ENCODE results near the gene PIKFYVE. TPM values are rescaled to one million over a fixed set of nuclear protein-coding genes. Genes with fewer than 3 reads are reported as not detected.

The PIKFYVE gene
- total and polyA plus RNA-seq, 2 experiments from 2014 or later = 7.3 to 24.3 TPM

GRCh38 chr2:208319391-208319790 lies 53.3 kb downstream of the PIKFYVE start:
- H3K27me3 ChIP-seq = no peaks in the 10 kb centered on the region
- no peaks in the 10 kb centered on the region for H3K9me3 ChIP-seq (ENCODE audit: low read depth)
- peak in 1 of 2 donors; percentile 8 for DNase-seq (ENCODE audit: low read depth in 1 of 2, low spot score in 1 of 2)
- H3K27ac ChIP-seq = peak overlapping the region; percentile 88
- H3K4me3 ChIP-seq = no peak overlapping the region
- no peak for TF ChIP-seq CTCF (IDR thresholded peaks at IDR 0.05; ENCODE audit: low read depth, low read length)
- peaks cover 30% of the 10 kb centered on the region for H3K4me1 ChIP-seq (ENCODE audit: low read depth)
- H3K36me3 ChIP-seq = peaks cover 13% of the 10 kb centered on the region

- Histone ChIP-seq H3K4me1 (ENCODE audit: low read depth) (peaks cover 30% of the 10 kb centered on the region), H3K27ac (peak overlapping the region; percentile 88), H3K27me3 (no peaks in the 10 kb centered on the region), H3K36me3 (peaks cover 22% of the 10 kb centered on the region), H3K9me3 (ENCODE audit: low read depth) (no peaks in the 10 kb centered on the region), H3K4me3 (no peak overlapping the region)
- TF ChIP-seq CTCF (IDR thresholded peaks at IDR 0.05; ENCODE audit: low read depth, low read length) = no peak
- peak; percentile 18 to 61 for DNase-seq (ENCODE audit: low read depth in 1 of 2, low spot score in 1 of 2)
Measured at GRCh38 chr2:208320686-208321085, 54.6 kb downstream of the PIKFYVE start.

- no peak for TF ChIP-seq CTCF (IDR thresholded peaks at IDR 0.05; ENCODE audit: low read depth, low read length)
- Histone ChIP-seq H3K27ac (no peak overlapping the region), H3K27me3 (no peaks in the 10 kb centered on the region), H3K9me3 (ENCODE audit: low read depth) (no peaks in the 10 kb centered on the region), H3K36me3 (peaks cover 67% of the 10 kb centered on the region), H3K4me1 (ENCODE audit: low read depth) (peaks cover 3% of the 10 kb centered on the region), H3K4me3 (no peak overlapping the region)
- no peak for DNase-seq (ENCODE audit: low read depth in 1 of 2, low spot score in 1 of 2)
Measured at GRCh38 chr2:208326016-208326415, 60.0 kb downstream of the PIKFYVE start.

- TF ChIP-seq CTCF (IDR thresholded peaks at IDR 0.05; ENCODE audit: low read depth, low read length) = no peak
- no peak for DNase-seq (ENCODE audit: low read depth in 1 of 2, low spot score in 1 of 2)
- no peak overlapping the region for H3K4me3 ChIP-seq
- H3K36me3 ChIP-seq = peaks cover 81% of the 10 kb centered on the region
- no peaks in the 10 kb centered on the region for H3K9me3 ChIP-seq (ENCODE audit: low read depth)
- no peaks in the 10 kb centered on the region for H3K27me3 ChIP-seq
- no peak overlapping the region for H3K27ac ChIP-seq
- H3K4me1 ChIP-seq (ENCODE audit: low read depth) = no peaks in the 10 kb centered on the region
Measured at GRCh38 chr2:208329485-208329884, 63.4 kb downstream of the PIKFYVE start.

GRCh38 chr2:208334230-208334629 lies 68.2 kb downstream of the PIKFYVE start:
- Histone ChIP-seq H3K4me1 (ENCODE audit: low read depth) (no peaks in the 10 kb centered on the region), H3K4me3 (no peak overlapping the region), H3K36me3 (peaks cover 77% of the 10 kb centered on the region), H3K27me3 (no peaks in the 10 kb centered on the region), H3K9me3 (ENCODE audit: low read depth) (no peaks in the 10 kb centered on the region), H3K27ac (no peak overlapping the region)
- TF ChIP-seq CTCF (IDR thresholded peaks at IDR 0.05; ENCODE audit: low read depth, low read length) = no peak
- no peak for DNase-seq (ENCODE audit: low read depth in 1 of 2, low spot score in 1 of 2)

GRCh38 chr2:208346756-208347155 lies 80.7 kb downstream of the PIKFYVE start:
- Histone ChIP-seq H3K27ac (no peak overlapping the region), H3K27me3 (no peaks in the 10 kb centered on the region), H3K36me3 (peaks cover 70% of the 10 kb centered on the region), H3K9me3 (ENCODE audit: low read depth) (no peaks in the 10 kb centered on the region), H3K4me1 (ENCODE audit: low read depth) (no peaks in the 10 kb centered on the region), H3K4me3 (no peak overlapping the region)
- no peak for TF ChIP-seq CTCF (IDR thresholded peaks at IDR 0.05; ENCODE audit: low read depth, low read length)
- no peak for DNase-seq (ENCODE audit: low read depth in 1 of 2, low spot score in 1 of 2)
